Amygdala (tissue), 56 donors: ENCODE results near the gene ACP3.

Source experiments
- DNase-seq, 56 donors: peaks; one replicate each; lab custom pipeline; 2025; lab: John Stamatoyannopoulos, UW

ACP3 gene

GRCh38 chr3:132311841-132312240, 5.4 kb upstream of the ACP3 start:
- peak in 1 of 56 donors; percentile 2 for DNase-seq

- DNase-seq: no peak
Observed at GRCh38 chr3:132315851-132316250, 1.4 kb upstream of the ACP3 start.

- DNase-seq: no peak
Observed at GRCh38 chr3:132318451-132318850, 1.2 kb downstream of the ACP3 start.

DNA sequence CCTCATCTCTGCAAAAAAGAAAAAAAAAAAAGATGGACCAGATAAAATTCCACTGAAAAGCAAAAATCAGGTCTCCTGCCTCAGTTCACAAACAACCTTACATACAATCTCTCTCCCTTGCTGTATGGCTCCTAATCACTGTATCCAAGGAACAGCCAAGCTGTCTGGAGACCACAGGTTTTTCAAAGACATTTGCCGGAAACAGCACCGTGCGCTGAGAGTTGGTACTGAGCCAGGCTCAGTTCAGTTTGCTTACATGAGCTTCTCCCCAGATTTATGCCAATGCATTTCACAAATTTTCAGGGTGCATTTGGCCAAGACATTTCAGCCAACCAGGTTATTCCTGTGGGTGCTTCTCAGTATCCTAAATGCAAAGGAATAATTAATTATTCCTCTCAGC, 4.1 kb downstream of the ACP3 start:
- DNase-seq: peak in 1 of 56 donors; percentile 2

- DNase-seq: no peak
Observed at GRCh38 chr3:132325103-132325606, 7.9 kb downstream of the ACP3 start.

DNA sequence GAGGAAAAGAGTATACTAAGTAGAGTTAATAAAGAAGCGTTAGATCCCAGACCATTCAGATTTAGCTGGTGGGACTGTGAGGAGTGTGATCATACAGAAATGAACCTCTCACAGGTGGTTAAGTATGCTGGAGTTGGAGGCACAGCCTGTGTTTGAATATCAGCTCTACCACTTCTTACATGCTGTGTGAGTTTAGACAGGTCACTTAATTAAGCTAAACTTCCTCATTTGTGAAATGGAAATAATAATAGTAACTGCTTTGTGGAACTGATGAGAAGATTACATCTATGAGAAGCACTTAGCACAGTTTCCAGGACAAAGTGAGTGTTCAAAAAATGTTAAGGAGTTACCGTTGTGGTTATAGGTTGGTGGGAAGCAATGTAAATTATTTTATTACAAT, 8.4 kb downstream of the ACP3 start:
- DNase-seq: no peak

DNA sequence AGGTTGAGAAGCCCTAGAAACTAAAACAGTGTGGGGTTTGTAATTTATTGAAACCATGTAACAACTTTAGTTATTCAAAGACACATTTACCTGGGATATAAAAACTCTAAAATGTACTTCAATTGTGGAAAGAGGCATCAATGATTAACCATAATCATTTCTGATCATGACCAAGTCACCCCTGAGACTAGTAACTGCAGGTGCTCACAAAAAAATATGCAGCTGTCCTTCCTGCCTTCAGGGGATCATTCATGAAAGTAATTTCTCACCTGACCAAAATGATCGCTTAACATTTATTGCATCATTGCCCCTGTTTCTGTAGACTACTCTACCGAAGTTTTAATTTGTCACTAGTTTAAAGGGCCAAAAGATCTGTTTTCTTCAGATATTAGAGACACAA, 9.0 kb downstream of the ACP3 start:
- no peak for DNase-seq

- no peak for DNase-seq
Observed at GRCh38 chr3:132332082-132332481, 14.9 kb downstream of the ACP3 start.

- DNase-seq: peak in 2 of 56 donors; percentile 1 to 33
Observed at GRCh38 chr3:132332508-132332907, 15.3 kb downstream of the ACP3 start.

- no peak for DNase-seq
Observed at GRCh38 chr3:132341746-132342145, 24.5 kb downstream of the ACP3 start.

GRCh38 chr3:132342183-132342582, 25.0 kb downstream of the ACP3 start:
- DNase-seq: no peak

GRCh38 chr3:132342610-132343009, 25.4 kb downstream of the ACP3 start:
- no peak for DNase-seq

- peak in 14 of 56 donors; percentile 1 to 55 (median 9) for DNase-seq
Observed at GRCh38 chr3:132343018-132343612, 25.9 kb downstream of the ACP3 start.

- no peak for DNase-seq
Observed at GRCh38 chr3:132344666-132345280, 27.6 kb downstream of the ACP3 start.

GRCh38 chr3:132346841-132347736, 29.9 kb downstream of the ACP3 start:
- DNase-seq: peak in 15 of 56 donors; percentile 3 to 46 (median 13)

GRCh38 chr3:132347811-132348210, 30.6 kb downstream of the ACP3 start:
- no peak for DNase-seq

DNA sequence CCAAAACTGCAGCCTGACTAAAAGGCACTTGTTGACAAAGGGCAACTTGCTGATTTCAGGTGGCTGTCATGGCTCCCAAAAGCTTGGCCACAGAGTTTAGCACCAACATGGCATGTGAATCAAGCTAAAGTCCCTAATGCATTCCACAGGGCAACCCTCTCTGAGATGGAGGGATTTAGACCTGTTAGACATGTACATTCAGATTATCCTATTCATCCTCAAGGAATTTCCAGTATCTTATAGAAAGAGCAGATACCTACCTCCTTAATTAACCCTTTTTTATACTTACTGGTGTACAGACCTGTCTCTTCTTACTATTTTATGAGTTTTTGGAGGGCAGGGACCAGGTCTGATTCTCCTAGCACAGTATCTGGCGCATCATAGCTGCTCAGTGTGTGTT, 31.3 kb downstream of the ACP3 start:
- DNase-seq: no peak

GRCh38 chr3:132350814-132351213, 33.6 kb downstream of the ACP3 start:
- DNase-seq: no peak

DNA sequence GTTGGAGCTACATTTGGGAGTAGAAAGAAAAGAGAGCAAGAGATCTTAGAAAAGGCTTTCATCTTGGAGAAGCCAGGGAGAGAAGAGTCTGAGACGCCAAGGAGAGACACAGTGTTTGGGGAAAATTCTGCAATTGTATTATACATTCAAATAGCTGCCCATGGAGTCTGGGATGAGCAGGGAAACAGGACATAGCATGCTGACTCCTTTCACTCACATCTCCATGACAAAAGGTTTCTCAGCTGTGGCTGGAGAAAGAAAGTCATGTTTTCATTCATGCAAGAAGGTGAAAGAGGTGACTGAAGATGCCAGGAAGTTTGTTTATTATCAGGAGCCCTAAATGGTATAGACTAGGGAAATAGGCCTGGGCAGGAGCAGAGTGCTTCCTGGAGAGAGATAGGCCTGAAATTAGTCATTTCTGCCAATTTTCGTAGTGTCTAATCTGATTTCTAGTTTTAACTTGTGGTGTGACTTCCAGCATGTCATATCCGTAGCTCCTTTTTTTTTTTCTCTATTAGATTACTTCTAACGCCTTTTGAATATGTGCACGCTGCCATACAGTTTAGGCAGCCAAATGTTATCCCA, 34.1 kb downstream of the ACP3 start:
- DNase-seq: no peak

DNA sequence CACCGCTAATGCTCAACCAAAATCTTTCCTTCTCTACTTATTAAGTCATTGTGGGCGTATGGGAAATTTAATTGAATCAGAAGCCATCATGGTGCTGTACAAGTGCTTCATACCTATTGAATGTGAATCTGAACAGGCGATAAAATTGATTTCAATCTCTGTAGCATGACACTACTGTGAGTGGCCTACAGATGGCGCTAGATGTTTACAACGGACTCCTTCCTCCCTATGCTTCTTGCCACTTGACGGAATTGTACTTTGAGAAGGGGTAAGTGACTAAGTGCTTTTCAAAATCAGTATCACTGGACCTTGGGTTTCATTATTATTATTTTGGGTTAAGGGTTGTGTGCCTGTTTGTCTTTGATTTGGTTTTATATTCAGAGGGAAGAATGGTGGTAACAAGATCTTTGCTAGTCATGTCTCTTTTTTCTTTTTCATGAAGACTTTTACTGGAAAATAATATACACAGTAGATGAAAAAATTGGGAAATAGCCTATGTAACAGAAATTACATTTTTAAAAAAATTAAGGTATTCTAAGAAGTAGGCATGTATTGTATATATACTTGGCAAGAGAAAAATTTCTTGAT, 35.4 kb downstream of the ACP3 start:
- DNase-seq: peak in 24 of 56 donors; percentile 1 to 69 (median 16)
